RWPE1 (cell line): Measurements from ENCODE around the gene DAP.
"Not testable (repeated sequence)": the region's sequence is repeated elsewhere in the genome, so short reads cannot be mapped to it uniquely, and the experiment has no call there.

ENCODE experiments used
- CTCF ChIA-PET: fragments of 350-600 bp; sonication (Branson Sonifier 250); formaldehyde crosslinking; extraction: SDS; loops from one replicate; lab custom pipeline; 2021; lab: Yijun Ruan, JAX
- POLR2A ChIA-PET: fragments of 400-600 bp; formaldehyde crosslinking; extraction: SDS; loops from one replicate; lab custom pipeline; 2020; ENCODE audit warnings: antibody characterized with exemption; ENCODE audit not compliant: low non-redundant PET; lab: Yijun Ruan, JAX
- DNase-seq: peaks from one replicate; pipeline ENCODE4 v3.0.0; 2012; ENCODE audit warnings: low spot score
- H3K27ac ChIP-seq: fragments of 450-650 bp; 2 replicates; pipeline ENCODE4 v1.5.1; 2017
- CTCF ChIP-seq: fragments of 450-650 bp; conservative IDR thresholded peaks from 2 replicates; pipeline ENCODE4 v1.5.1; 2017; ENCODE audit warnings: low read depth, mild to moderate bottlenecking

The DAP gene

GRCh38 chr5:10792336-10792735 is 31.3 kb upstream of the DAP start:
- DNase-seq = no peak
- ChIA-PET POLR2A (no interaction called here), CTCF (no interaction called here)
- TF ChIP-seq CTCF = no peak
- H3K27ac ChIP-seq = no peak overlapping the region

GRCh38 chr5:10789726-10790125 is 28.7 kb upstream of the DAP start:
- CTCF ChIA-PET = no interaction called here
- no peak for TF ChIP-seq CTCF
- no peak overlapping the region for H3K27ac ChIP-seq
- POLR2A ChIA-PET = no interaction called here
- DNase-seq = no peak

GRCh38 chr5:10789021-10789420 is 28.0 kb upstream of the DAP start:
- ChIA-PET POLR2A (no interaction called here), CTCF (no interaction called here)
- no peak for TF ChIP-seq CTCF
- no peak for DNase-seq
- H3K27ac ChIP-seq = no peak overlapping the region

- ChIA-PET CTCF (no interaction called here), POLR2A (no interaction called here)
- TF ChIP-seq CTCF = no peak
- DNase-seq = no peak
- H3K27ac ChIP-seq = no peak overlapping the region
These were observed 27.3 kb upstream of the DAP start for GRCh38 chr5:10788358-10788757.

GRCh38 chr5:10786835-10787234 is 25.8 kb upstream of the DAP start:
- ChIA-PET POLR2A (no interaction called here), CTCF (no interaction called here)
- TF ChIP-seq CTCF = no peak
- no peak overlapping the region for H3K27ac ChIP-seq
- DNase-seq = no peak

- POLR2A ChIA-PET, H3K27ac ChIP-seq, CTCF ChIA-PET, DNase-seq: not testable (repeated sequence)
These were observed 19.2 kb upstream of the DAP start for GRCh38 chr5:10780208-10780607.

- CTCF ChIA-PET = no interaction called here
These were observed 18.6 kb upstream of the DAP start for GRCh38 chr5:10779592-10779991.

More at GRCh38 chr5:10779592-10779991, 18.6 kb upstream of the DAP start:
- no peak for DNase-seq
- no peak for TF ChIP-seq CTCF
- H3K27ac ChIP-seq = no peak overlapping the region
- POLR2A ChIA-PET = no interaction called here
